NCI-H187 treated with DMSO at 0.1 percent for 48 hours (cell line): ENCODE results near the gene ADAMTSL2.

ENCODE experiments used
- DNase-seq: peaks from one replicate; lab custom pipeline; 2025; lab: John Stamatoyannopoulos, UW

Gene ADAMTSL2

DNA sequence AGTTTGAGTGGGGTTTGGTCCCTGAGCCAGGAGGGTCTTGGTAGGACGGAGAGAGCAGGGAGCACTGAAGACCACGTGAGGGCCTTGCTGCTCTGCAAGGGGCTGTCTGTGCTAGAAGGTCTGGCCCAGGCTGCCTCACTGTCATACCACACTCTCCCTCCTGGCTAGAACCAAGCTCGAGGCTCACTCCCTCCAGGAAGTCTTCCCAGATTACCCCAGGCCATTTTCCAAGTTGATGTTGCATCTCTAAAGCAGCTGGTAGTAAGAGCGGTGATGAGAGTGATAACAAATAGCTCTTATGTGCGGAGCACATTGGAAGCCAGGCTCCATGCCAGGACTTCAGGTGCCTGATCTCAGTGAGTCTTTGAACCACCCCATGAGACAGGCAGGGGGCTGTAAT, 16.3 kb upstream of the ADAMTSL2 start:
- no peak for DNase-seq

- no peak for DNase-seq
Measured at GRCh38 chr9:133518706-133519449, 15.6 kb upstream of the ADAMTSL2 start.

DNA sequence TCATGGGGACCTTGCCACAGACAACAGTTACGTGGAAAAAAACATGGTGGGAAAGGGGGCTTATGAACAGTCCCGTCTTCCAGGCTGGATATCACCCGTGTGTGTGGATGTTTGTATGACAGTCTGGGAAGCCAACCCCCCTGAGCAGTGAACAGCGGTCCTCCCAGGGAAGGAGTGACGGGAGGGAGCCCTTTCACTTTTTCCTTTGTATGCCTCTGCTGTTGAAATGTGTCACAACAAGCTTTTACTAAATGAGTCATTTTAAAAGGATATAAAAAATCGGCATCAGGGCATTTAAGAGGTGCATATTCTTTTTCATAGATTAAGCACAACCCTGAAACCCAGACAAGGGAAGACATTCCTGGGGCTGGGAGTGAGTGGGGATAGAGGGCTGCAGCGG, 14.8 kb upstream of the ADAMTSL2 start:
- no peak for DNase-seq

- DNase-seq = no peak
Measured at GRCh38 chr9:133520121-133520835, 14.2 kb upstream of the ADAMTSL2 start.

DNA sequence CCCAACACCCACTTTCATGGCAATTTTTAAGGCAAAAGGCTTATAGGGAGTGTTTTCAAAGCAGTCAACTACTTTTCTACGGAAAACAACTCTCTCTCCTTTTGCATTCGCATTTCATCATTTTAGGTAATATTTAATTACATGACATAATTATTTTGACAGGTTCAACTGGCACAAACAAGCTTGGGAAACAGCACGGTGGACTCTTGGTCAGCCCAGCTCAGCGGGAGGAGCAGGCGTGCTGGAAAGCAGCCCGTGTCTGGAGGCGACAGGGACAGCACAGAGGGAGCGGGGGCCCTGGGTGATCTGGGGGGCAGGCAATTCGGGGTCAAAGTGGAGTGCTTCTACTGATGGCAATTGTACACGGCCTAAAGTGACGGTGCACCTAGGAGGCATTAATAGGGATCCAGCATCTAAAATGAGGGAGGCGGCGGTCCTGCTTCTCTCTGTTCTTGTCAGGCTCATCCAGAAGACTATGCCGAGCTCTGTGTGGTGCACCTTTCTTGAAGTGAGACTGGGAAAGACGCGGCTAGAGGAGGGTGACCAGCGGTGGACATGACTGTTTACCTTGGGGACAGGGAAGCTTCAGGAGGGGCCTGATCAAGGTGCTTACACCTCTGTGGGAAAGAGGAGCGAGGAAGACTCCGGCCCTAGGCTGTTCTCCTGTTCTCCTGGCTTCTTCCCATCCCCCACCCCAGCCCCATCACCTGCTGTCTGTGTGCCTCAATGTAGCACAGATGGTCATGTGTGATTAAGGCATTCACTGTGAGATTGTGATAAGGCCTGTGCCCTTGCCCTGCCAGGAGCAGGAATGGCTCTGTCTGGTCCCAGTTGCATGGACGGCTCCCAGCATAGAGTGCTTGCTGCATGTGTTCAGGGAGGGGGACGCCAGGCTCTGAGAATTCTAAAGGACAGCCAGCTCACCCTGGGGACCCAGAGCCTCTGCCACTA, 13.1 kb upstream of the ADAMTSL2 start:
- no peak for DNase-seq

GRCh38 chr9:133522073-133522910, 12.2 kb upstream of the ADAMTSL2 start:
- DNase-seq = no peak

- DNase-seq = no peak
Measured at GRCh38 chr9:133523106-133523505, 11.4 kb upstream of the ADAMTSL2 start.

DNA sequence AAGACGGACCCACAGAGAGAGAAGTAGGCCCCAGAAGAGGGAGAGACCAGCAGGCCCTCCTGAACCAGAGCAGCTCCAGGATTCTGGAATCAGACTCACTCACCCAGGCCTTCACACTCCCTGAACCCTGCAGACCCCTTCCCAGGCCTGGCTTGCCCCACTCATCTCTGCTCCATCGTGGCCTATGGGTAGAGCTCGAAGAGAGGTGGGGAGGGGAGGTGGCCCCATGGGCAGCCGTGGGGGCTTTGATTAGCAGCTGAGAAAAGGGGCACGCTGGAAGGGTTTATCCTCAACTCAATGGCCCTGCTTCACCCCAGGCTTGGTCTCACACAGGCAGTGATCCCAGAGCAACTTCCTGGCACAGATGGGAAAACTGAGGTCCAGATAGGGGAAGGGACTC, 10.4 kb upstream of the ADAMTSL2 start:
- DNase-seq = no peak

DNA sequence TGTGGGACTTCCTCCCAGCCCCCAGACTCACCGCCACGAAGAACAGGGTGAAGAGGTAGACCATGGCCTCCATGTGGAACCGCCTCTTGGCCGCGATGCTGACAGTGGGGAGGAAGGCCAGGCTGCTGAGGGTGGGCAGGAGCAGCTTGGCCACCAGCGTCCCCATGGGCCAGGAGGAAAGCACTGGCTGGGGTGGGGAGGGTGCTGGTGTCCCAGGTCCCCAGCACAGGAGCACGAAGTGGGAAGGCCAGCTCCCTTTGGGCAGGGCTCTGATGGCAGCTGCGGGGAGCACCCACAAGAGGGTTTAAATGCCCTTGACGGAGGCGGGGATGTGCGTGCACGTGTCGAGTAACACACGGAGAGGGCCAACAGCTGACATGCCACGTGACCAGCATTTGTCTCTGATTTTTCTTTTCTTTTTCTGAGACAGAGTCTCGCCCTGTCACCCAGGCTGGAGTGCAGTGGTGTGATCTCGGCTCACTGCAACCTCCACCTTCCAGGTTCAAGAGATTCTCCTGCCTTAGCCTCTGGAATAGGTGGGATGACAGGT, 9.8 kb upstream of the ADAMTSL2 start, which contains the start of gene MYMK:
Gene MYMK (minus strand): TSS at position 281 of the 550 bp plus-strand sequence. CDS start 115 bp downstream, at position 166.
- DNase-seq = no peak

DNA sequence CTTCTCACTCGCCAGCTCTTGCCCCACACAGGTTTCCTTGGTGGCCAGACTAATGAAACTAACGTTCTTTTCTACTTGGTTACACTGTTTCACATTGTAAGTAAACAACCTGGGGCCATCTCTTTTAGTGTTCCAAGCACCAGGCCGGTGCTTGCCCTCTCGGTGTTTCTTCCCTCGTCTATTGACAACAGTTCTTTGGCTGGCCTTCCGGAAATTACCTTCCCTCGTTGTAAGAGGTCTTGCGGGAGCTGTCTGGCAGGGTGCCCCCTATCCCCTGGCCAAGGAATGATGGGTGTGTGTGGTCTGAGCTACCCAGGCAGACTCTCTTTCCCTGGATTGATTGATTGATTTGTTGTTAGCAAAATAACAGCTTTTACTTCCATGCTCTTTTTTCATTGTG, 8.8 kb upstream of the ADAMTSL2 start:
- no peak for DNase-seq

DNA sequence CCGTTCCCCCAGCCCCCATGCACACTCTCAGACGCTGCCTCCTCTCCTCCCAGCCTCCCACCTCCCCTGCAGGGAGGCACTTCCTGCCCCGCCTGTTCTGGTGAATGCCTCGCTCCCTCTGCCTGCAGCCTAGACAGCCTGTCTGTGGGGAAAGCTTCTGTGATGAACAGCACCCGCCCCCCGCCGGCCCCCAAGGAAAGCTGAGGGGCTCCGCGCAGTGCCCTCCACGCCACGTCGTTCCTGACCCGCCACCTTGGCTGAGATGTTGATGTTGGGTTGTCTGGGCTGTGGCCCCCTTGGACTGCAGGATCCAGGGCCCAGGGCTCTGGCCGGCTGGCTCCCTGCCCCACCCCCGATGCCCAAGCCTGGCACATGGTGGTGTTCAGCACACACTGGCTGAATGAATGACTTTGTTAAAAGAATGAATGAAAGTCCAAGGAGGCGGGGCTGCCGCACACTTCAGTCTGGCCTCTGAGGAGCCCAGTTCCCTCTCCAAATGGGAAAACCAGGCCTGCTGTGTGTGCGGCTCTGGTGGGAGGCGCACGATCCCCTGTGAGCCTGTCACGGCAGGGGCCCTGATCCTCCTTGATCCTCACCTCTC, 7.7 kb upstream of the ADAMTSL2 start:
- DNase-seq = no peak

GRCh38 chr9:133527444-133527920, 7.0 kb upstream of the ADAMTSL2 start:
- no peak for DNase-seq

- no peak for DNase-seq
Measured at GRCh38 chr9:133528001-133528875, 6.3 kb upstream of the ADAMTSL2 start.

DNA sequence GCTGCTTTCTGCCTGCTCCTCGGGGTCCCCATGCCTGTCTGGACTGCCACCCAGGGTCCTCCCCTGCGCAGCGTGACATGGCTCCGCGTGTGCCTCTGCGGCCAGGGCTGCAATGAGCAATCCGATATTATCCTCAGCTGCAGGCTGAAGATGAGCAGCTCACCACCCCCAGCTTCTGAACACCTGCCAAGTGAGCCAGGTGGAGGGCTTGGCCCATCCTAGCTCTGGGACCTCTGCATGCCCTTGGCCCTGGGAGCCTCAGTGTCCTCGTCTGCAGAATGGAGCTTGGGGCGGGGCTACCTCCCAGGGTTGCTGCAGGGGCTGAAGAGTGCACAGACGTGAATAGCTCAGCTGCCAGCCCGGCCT, 5.6 kb upstream of the ADAMTSL2 start:
- no peak for DNase-seq

DNA sequence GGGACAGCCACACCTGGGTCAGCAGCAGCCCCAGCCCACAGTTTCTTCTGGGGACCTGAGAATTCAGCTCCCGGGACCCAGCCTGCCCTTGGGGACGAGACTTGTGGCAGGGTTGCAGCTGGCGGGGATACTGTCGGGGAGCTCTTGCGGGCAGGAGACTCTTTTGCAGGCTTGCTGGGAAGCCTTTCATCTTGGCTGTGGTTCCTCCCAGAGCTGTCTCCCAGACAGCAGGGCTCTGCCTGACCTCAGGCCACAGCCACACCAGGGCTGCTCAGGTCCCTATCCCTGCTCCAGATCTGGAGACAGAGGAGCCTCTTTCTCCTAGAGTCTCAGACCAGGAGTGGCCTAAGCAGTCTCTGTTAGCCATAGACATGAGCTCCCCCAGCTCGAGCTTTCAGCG, 5.0 kb upstream of the ADAMTSL2 start:
- no peak for DNase-seq

DNA sequence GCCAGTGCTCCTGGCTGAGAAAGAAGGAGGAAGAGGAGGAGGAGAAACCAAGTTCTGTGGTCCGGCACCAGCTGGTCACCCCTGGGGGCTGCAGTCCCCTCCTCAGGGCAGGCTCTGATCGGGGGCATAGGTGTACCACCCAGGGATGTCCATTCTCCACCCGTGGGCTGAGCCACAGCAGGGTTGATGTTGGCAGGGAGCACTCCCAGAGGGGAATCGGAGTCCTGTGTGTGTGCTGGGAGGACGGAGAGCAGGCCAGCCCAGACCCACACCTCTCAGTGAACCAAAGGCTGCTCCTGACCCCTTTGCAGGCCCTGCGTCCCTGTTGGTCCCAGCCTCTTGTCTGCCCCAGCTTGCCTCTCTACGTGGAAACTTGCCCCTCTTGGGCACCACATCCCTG, 4.6 kb upstream of the ADAMTSL2 start:
- no peak for DNase-seq

GRCh38 chr9:133531293-133531692, 3.2 kb upstream of the ADAMTSL2 start:
- DNase-seq = no peak

- no peak for DNase-seq
Measured at GRCh38 chr9:133532937-133533668, 1.4 kb upstream of the ADAMTSL2 start.

DNA sequence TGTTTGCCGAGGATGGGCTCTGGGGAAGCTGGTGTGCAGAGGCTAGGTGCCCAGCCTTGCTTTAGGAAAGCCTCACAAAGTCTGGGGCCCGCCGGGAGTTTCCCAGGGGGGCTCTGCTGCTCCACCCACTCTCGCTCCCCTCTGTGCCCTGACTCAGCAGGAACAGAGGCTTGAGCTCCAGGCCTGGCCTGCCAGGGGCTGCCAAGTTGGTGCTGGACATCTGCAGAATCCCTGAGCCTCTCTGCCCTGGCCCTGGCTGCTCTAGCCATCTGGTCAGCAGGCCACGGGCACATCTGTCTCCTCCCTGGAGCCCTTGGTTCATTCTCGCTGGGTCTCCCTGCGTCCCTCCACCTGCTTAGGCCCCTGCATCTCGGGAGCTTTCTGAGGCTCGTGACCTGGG, 647 bp upstream of the ADAMTSL2 start:
- DNase-seq = no peak
